Measurements from ENCODE around the gene SLC9A7.

The SLC9A7 gene

DNA sequence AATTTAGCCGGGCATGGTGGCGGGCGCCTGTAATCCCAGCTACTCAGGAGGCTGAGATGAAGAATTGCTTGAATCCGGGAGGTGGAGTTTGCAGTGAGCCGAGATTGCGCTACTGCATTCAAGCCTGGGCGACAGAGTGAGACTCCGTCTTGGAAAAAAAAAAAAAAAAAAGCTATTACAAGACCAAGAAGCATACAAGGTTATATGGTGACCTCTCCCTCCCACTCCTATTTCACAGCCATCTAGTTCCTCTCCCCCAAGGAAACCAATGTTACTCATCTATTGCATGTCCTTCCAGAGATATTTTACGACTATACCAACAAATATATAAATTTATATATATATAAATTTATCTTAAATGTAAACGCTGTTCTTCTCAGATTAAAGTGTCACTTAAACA is 3.2 kb downstream of the SLC9A7 start:
- no peak for DNase-seq (ENCODE audit: low read depth)
- TF ChIP-seq, protein P1, sequence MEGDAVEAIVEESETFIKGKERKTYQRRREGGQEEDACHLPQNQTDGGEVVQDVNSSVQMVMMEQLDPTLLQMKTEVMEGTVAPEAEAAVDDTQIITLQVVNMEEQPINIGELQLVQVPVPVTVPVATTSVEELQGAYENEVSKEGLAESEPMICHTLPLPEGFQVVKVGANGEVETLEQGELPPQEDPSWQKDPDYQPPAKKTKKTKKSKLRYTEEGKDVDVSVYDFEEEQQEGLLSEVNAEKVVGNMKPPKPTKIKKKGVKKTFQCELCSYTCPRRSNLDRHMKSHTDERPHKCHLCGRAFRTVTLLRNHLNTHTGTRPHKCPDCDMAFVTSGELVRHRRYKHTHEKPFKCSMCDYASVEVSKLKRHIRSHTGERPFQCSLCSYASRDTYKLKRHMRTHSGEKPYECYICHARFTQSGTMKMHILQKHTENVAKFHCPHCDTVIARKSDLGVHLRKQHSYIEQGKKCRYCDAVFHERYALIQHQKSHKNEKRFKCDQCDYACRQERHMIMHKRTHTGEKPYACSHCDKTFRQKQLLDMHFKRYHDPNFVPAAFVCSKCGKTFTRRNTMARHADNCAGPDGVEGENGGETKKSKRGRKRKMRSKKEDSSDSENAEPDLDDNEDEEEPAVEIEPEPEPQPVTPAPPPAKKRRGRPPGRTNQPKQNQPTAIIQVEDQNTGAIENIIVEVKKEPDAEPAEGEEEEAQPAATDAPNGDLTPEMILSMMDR (conservative IDR thresholded peaks at IDR 0.05; ENCODE audit: control insufficient read depth, insufficient read depth, low read depth, low read length), result no peak
- no peak overlapping the region for H3K4me3 ChIP-seq (ENCODE audit: control insufficient read depth, low read depth, low read length)

DNA sequence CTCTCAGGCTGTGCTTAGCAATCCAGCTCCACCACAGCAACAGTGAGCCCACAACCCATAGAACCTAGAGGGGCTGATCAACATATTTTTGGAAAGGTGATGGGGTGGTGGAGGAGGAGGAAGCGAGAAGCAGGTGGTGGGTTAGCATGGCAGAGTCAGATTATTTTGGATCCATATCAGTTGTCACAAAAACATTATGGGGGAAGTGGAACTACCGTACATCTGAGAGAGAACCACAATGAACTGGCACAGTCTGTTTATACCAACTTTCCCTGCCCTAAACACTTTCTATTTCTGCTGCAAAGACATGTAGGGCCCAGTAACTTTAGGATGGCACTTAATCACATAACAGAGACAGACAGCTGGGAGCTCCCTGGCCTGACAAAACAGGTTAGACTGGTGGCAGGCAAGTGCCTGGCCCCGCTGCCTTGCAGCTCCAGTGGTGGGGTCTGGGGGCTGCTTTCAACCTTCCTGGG is 4.3 kb downstream of the SLC9A7 start:
- TF ChIP-seq, protein P1 (conservative IDR thresholded peaks at IDR 0.05; ENCODE audit: control insufficient read depth, insufficient read depth, low read depth, low read length), result no peak
- DNase-seq (ENCODE audit: low read depth), result no peak
- no peak overlapping the region for H3K4me3 ChIP-seq (ENCODE audit: control insufficient read depth, low read depth, low read length)

DNA sequence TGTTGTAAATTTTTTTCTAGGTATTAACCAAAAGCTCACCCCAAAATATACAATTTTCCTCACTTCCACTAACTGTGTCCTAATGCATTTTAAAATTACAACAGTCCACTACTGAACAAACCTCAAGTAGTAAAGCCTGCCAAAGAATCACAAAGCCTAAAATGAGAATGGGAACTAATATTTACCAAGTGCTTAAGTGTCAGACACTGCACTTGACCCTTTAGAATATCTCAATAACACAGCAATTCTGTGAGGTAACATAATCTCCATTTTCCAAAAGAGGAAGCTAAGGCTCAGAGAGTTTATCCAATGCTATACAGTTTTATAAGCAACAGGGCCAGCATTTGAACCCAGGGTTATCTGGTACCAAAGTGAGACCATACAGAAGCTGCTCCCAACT is 4.9 kb downstream of the SLC9A7 start:
- H3K4me3 ChIP-seq (ENCODE audit: control insufficient read depth, low read depth, low read length), result no peak overlapping the region
- DNase-seq (ENCODE audit: low read depth), result no peak
- TF ChIP-seq, protein P1 (conservative IDR thresholded peaks at IDR 0.05; ENCODE audit: control insufficient read depth, insufficient read depth, low read depth, low read length), result no peak

DNA sequence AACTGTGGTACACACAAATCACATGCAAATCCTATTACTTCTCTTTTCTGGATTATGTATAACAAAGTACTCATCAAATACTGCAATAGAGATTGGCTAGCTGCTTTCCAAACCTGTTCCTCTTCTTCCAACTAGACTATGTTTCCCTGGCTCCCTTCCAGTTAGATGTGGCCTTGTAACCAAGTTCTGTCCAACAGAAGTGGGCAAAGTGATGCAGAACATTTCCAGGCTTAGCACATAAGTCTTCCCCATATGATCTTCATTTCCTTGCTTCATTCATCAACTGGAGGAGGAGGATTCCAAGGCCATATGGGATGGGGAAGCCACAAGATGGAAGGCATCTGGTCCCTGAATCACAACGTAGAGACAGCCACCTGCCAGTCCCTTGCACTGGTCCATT is 8.0 kb downstream of the SLC9A7 start:
- TF ChIP-seq, protein P1 (conservative IDR thresholded peaks at IDR 0.05; ENCODE audit: control insufficient read depth, insufficient read depth, low read depth, low read length), result no peak
- DNase-seq (ENCODE audit: low read depth), result no peak
- no peak overlapping the region for H3K4me3 ChIP-seq (ENCODE audit: control insufficient read depth, low read depth, low read length)

DNA sequence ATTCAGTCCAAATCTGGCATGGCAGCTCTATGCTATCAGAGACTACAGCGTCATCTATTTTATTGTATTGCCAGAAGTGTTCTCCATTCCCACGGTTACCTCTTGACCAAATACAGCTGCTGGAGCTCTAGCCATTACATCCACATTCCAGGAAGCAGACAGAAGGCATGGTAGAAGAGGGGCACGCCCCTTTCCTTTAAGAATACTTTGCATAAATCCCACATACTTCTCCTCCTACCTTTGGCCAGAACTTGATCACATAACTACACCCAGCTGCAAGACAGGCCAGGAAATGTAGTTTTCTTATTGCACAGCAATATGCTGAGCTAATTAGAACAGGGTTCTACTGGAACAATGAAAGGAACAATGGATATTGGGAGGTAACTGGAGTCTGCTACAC is 14.9 kb downstream of the SLC9A7 start:
- H3K4me3 ChIP-seq (ENCODE audit: control insufficient read depth, low read depth, low read length), result no peak overlapping the region
- TF ChIP-seq, protein P1 (conservative IDR thresholded peaks at IDR 0.05; ENCODE audit: control insufficient read depth, insufficient read depth, low read depth, low read length), result no peak
- DNase-seq (ENCODE audit: low read depth), result no peak

DNA sequence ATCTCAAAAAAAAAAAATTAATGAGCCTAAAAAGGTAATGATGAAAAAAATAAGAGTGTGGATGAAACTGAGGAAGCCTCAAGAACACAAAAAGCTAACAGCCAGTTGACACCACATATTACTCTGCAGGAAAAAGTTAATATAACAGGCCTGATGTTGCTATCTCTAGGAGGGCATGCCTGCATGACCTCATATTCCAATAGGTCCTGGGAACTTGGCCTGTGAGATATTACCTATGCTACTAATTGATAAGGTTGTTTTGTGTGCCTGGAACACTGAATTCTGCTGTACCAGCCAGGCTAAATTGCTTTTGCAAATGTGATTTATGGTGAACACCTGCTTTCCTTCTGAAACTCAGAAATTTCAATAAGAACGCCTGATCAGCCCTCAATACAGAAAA is 15.9 kb downstream of the SLC9A7 start:
- H3K4me3 ChIP-seq (ENCODE audit: control insufficient read depth, low read depth, low read length), result no peak overlapping the region
- TF ChIP-seq, protein P1 (conservative IDR thresholded peaks at IDR 0.05; ENCODE audit: control insufficient read depth, insufficient read depth, low read depth, low read length), result no peak
- no peak for DNase-seq (ENCODE audit: low read depth)

DNA sequence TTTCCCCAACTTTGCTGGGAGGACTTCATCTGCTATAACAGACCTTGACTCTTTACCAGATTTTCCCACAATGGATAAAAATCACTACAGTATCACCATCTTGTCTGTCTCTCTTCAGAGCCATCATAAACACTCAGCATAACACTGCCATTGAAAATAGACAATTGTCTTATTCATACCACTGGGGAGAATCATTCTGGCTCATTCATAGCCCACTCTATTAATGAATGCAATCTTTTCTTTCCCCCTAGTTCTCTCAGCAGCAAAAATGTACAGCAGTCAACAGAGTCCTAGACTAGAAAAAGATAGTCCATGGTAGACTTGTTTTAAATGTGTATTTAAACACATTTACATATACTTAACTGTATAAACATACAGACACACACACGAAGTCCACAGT is 19.2 kb downstream of the SLC9A7 start:
- DNase-seq (ENCODE audit: low read depth), result no peak
- no peak overlapping the region for H3K4me3 ChIP-seq (ENCODE audit: control insufficient read depth, low read depth, low read length)
- TF ChIP-seq, protein P1 (conservative IDR thresholded peaks at IDR 0.05; ENCODE audit: control insufficient read depth, insufficient read depth, low read depth, low read length), result no peak
